GM11168 (cell line): ENCODE results near the gene ZNF579.
"Not testable (repeated sequence)": the region's sequence is repeated elsewhere in the genome, so short reads cannot be mapped to it uniquely, and the experiment has no call there.

Source experiments
- in situ Hi-C: fragments of 300-500 bp; cut with MboI; formaldehyde crosslinking; loops from one replicate; pipeline ENCODE4 v1.12.0; 2022; ENCODE audit warnings: low sequenced_read_pairs; ENCODE audit not compliant: unreplicated experiment

ZNF579 gene

DNA sequence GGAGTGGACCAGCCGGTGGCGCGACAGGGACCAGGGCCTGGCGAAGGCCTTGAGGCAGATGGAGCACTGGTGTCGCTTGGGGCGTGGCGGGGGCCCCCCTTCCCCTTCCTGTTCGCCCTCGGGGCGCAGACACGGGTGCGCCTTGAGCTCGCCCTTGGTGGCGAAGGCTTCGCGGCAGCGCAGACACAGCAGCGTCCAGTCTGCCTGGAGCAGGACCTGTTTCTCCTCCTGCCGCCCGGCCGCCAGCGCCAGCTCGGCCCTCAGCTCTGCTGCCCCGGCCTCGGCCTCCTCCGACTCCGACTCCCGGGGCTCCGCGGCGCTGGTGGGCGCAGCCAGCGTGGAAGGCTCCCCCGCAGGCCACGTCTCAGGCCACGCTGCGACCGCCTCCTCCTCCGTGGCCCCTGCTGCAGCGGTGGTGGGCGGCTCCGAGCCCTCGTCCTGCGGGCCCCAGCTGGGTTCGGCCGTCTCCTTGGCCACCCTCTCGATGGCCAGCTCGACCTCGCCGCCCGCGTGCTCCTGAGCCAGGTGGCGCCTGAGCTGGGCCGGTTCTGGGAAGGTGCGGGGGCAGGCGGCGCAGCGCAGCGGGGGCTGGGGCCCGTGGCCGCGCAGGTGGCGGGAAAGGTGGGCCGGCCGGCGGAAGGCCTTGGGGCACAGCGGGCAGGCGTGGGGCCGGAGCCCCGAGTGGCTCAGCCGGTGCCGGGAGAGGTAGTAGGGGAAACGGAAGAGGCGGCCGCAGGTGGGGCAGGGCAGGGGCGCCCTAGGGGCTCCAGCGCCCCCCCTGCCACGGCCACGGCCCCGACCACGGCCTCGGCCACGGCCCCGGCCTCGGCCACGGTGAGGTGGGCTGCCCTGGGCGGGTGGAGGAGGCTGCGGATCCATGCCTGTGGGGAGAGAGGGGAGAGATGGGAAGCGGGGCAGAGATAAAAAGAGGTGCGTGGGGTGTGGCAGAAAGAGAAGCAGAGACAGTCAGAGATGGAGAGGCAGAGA is 1.6 kb downstream of the ZNF579 start:
- in situ Hi-C loops, result no loop called here

- in situ Hi-C loops, result no loop called here
Observed at GRCh38 chr19:55578031-55578760, 2.5 kb downstream of the ZNF579 start.

DNA sequence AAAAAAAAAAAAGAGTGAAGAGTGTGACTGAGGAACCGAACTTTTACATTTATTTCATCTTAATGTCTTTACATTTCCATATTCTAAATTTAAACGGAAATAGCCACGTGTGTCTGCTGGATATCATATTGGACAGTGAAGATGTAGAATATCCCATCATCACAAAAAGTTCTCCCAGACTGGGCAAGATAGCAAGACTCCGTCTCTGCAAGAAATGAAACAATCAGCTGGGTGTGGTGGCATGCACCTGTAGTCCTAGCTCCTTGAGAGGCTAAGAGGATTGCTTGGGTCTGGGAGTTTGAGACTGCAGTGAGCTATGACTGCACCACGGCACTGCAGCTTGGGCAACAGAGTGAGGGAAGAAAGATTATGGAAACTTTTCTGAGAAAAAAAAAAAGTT is 3.9 kb downstream of the ZNF579 start:
- in situ Hi-C loops, result no loop called here

DNA sequence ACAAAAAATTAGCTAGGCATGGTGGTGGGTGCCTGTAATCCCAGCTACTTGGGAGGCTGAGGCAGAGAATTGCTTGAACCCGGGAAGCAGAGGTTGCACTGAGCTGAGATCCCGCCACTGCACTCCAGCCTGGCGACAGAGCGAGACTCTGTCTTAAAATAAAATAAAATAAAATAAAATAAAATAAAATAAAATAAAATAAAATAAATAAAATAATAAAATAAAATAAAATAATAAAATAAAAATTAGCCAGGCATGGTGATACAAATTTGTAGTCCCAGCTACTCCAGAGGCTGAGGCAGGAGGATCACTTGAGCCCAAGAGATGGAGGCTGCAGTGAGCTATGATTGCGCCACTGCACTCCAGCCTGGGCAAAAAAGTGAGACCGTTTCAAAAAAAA is 6.7 kb downstream of the ZNF579 start:
- in situ Hi-C loops, result not testable (repeated sequence)

DNA sequence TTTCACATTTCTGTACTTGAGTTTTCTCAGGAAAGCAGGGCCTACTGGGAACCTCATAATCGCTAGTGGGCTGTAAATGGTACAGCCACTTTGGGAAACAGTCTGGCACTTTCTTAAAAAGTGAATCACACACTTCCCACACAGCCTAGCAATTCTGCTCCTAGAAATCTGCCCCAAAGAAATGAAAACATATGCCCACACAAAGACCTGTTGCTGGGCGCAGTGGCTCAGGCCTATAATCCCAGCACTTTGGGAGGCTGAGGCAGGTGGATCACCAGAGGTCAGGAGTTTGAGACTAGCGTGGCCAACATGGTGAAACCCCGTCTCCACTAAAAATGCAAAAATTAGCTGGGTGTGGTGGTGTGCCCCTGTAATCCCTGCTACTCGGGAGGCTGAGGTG is 11.2 kb downstream of the ZNF579 start:
- in situ Hi-C loops, result not testable (repeated sequence)

DNA sequence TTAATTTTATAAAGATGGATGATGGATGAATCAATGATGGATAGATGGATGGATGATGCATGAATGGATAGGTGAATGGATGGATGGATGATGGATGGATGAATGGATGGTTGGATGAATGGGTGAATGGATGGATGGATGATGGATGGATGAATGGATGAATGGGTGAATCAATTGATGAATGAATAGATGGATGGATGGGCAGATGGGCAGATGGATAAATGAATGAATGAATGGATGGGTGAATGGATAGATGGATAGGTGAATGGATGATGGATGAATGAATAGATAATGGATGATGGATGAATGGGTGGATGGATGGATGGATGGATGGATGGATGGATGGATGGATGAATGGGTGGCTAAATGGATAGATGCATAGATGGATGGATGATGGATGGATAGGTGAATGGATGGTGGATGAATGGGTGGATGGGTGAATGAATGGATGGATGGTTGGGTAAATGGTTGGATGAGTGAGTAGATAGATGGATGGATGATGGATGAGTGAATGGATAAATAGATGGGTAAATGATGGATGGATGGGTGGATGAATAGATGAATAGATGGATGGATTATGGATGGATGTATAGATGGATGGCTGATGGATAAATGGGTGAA is 12.8 kb downstream of the ZNF579 start:
- in situ Hi-C loops, result no loop called here

GRCh38 chr19:55566823-55567222 is 13.8 kb downstream of the ZNF579 start:
- in situ Hi-C loops, result no loop called here

GRCh38 chr19:55563261-55563690 is 17.4 kb downstream of the ZNF579 start:
- in situ Hi-C loops, result no loop called here

GRCh38 chr19:55559684-55560083 is 21.0 kb downstream of the ZNF579 start:
- in situ Hi-C loops, result no loop called here

DNA sequence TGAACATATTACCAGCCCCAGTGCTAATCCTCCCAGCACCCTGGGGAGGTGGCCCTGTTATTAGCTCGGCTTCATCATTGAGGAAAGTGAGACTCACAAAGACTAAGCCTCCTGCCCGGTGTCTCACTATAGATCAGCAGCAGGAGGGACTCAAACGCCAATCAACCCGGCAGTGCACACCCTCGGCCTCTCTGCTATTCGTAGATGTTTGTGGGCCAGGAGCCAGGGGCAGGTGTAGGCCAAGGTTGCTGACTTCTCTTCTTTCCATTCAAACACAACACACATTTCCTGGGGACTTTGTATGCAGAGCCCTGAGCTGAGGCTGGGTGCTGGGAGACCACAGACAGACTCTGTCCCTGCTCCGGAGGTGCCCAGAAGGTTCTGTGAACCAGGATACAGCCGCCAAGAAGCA is 25.9 kb downstream of the ZNF579 start:
- in situ Hi-C loops, result no loop called here

- in situ Hi-C loops, result no loop called here
Observed at GRCh38 chr19:55554302-55554701, 26.3 kb downstream of the ZNF579 start.

DNA sequence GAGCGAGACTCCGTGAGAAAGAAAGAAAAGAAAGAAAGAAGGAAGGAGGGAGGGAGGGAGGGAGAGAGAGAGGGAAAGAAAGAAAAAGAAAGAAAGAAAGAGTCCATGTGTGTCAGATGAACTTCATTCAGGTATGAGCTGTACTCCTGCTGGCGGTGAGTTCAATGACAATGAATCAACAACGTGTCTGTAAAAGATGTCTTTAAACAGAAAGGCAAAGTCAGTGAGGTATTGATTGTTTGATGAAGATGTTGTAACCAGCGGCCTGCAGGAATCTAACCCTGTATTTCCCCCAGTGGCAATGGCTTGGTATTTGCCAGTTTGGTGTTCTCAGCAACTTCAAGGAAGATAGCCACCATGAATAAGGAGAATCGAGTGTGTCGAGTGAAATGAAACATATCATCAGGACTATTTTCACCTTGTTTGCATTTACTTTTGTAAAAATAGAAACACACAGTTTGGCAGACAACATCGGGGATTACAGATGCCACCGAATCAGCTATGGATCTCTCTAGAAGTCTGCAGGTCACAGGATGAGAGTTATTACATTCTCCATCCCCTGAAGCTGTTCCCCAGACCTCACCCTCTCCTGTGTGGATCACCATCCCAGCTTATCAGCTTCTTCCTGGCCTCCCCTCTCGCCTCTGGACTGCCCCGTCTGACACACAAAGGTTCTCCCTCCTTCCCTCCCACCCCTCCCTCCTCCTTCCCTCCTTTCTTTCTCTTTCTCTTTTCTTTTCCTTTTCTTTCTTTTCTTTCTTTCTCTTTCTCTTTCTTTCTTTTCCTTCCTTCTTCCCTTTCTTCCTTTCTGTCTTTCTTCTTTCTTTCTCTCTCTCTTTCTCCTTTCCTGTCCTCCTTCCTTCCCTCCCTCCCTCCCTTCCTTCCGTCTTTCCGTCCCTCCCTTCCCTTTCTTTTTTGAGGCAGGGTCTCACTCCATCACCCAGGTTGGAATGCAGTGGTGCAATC is 27.1 kb downstream of the ZNF579 start:
- in situ Hi-C loops, result no loop called here

- in situ Hi-C loops, result no loop called here
Observed at GRCh38 chr19:55552620-55553019, 28.0 kb downstream of the ZNF579 start.

DNA sequence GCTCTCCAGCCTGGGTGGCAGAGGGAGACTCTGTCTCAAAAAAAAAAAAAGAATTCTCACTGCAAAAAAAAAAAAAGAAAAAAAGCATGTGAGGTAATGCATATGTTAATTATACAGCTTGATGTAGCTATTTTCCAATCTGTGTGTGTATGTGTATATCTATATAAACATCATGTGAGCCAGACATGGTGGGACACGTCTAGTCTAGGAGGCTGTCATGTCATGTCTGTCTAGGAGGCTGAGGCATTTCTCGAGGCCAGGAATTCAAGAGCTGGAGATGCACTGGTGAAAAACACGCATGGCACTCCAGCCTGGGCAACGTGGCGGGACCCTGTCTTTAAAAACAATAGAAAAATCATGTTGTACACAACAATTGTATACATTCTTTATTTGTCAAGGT is 28.4 kb downstream of the ZNF579 start:
- in situ Hi-C loops, result no loop called here

- in situ Hi-C loops, result no loop called here
Observed at GRCh38 chr19:55550321-55550650, 30.4 kb downstream of the ZNF579 start.

GRCh38 chr19:55549500-55550320 is 30.9 kb downstream of the ZNF579 start:
- in situ Hi-C loops, result no loop called here

DNA sequence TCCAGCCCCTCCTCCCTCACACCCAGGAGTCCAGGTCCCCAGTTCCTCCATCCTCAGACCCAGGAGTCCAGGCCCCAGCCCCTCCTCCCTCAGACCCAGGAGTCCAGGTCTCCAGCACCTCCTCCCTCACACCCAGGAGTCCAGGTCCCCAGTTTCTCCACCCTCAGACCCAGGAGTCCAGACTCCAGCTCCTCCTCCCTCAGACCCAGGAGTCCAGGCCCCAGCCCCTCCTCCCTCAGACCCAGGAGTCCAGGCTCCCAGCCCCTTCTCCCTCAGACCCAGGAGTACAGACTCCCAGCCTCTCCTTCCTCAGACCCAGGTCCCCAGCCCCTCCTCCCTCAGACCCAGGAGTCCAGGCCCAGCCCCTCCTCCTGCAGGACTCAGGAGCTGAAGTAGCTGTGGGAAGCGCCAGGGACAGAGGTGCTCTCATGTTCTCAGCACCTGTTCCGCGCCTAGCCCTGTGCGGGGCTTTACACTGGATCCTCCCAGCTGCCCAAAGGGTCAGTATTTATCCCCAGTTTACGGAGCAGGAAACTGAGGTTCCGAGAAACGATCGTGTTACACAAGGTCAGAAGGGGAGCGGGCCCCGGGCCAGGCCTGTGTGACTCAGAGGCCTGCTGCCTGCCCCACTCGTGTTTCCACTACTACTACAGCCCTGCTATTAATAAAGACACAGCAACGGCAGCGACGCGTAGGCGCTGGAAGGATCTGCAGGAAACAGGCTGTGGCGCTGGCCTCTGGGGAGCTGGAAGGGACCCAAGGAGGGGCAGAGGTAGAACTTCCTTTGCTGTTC is 33.6 kb downstream of the ZNF579 start:
- in situ Hi-C loops, result no loop called here

- in situ Hi-C loops, result no loop called here
Observed at GRCh38 chr19:55546011-55546410, 34.6 kb downstream of the ZNF579 start.
